ENCODE results near the gene ARL14EPL. TPM values are rescaled to one million over a fixed set of nuclear protein-coding genes. Genes with fewer than 3 reads are reported as not detected.

Gene ARL14EPL
- total RNA-seq, 1 donor from 2014 or later = not detected

GRCh38 chr5:116013207-116013785 is 19.0 kb upstream of the ARL14EPL start:
- Histone ChIP-seq H3K27me3 (ENCODE audit: control insufficient read depth in 3 of 3, insufficient read depth in 3 of 3, low read length in 3 of 3) (no peaks in the 10 kb centered on the region), H3K9ac (ENCODE audit: low read depth in 1 of 3, low read length in 3 of 3) (no peak overlapping the region), H3K36me3 (ENCODE audit: control insufficient read depth in 3 of 3, insufficient read depth in 3 of 3, low read length in 3 of 3) (no peaks in the 10 kb centered on the region), H3K9me3 (ENCODE audit: control insufficient read depth in 3 of 3, low read length in 3 of 3) (no peaks in the 10 kb centered on the region), H3K4me1 (ENCODE audit: control insufficient read depth in 3 of 3, insufficient read depth in 3 of 3, low read length in 3 of 3) (no peaks in the 10 kb centered on the region), H3K4me3 (ENCODE audit: low read length in 3 of 3) (no peak overlapping the region), H3K27ac (ENCODE audit: low read depth, low read length) (no peak overlapping the region)

- H3K27ac ChIP-seq (ENCODE audit: low read depth, low read length) = no peak overlapping the region
- H3K36me3 ChIP-seq (ENCODE audit: control insufficient read depth in 3 of 3, insufficient read depth in 3 of 3, low read length in 3 of 3) = no peaks in the 10 kb centered on the region
- no peaks in the 10 kb centered on the region for H3K9me3 ChIP-seq (ENCODE audit: control insufficient read depth in 3 of 3, low read length in 3 of 3)
- no peaks in the 10 kb centered on the region for H3K4me1 ChIP-seq (ENCODE audit: control insufficient read depth in 3 of 3, insufficient read depth in 3 of 3, low read length in 3 of 3)
- H3K27me3 ChIP-seq (ENCODE audit: control insufficient read depth in 3 of 3, insufficient read depth in 3 of 3, low read length in 3 of 3) = no peaks in the 10 kb centered on the region
- H3K9ac ChIP-seq (ENCODE audit: low read depth in 1 of 3, low read length in 3 of 3) = no peak overlapping the region
- H3K4me3 ChIP-seq (ENCODE audit: low read length in 3 of 3) = no peak overlapping the region
Observed at GRCh38 chr5:116013936-116014335, 18.3 kb upstream of the ARL14EPL start.

- Histone ChIP-seq H3K36me3 (ENCODE audit: control insufficient read depth in 3 of 3, insufficient read depth in 3 of 3, low read length in 3 of 3) (no peaks in the 10 kb centered on the region), H3K9me3 (ENCODE audit: control insufficient read depth in 3 of 3, low read length in 3 of 3) (no peaks in the 10 kb centered on the region), H3K27me3 (ENCODE audit: control insufficient read depth in 3 of 3, insufficient read depth in 3 of 3, low read length in 3 of 3) (no peaks in the 10 kb centered on the region), H3K4me3 (ENCODE audit: low read length in 3 of 3) (no peak overlapping the region), H3K9ac (ENCODE audit: low read depth in 1 of 3, low read length in 3 of 3) (no peak overlapping the region), H3K4me1 (ENCODE audit: control insufficient read depth in 3 of 3, insufficient read depth in 3 of 3, low read length in 3 of 3) (no peaks in the 10 kb centered on the region), H3K27ac (ENCODE audit: low read depth, low read length) (no peak overlapping the region)
Observed at GRCh38 chr5:116023619-116024018, 8.7 kb upstream of the ARL14EPL start.

GRCh38 chr5:116025866-116026265 is 6.4 kb upstream of the ARL14EPL start:
- Histone ChIP-seq H3K27me3 (ENCODE audit: control insufficient read depth in 3 of 3, insufficient read depth in 3 of 3, low read length in 3 of 3) (no peaks in the 10 kb centered on the region), H3K9me3 (ENCODE audit: control insufficient read depth in 3 of 3, low read length in 3 of 3) (no peaks in the 10 kb centered on the region), H3K9ac (ENCODE audit: low read depth in 1 of 3, low read length in 3 of 3) (no peak overlapping the region)

GRCh38 chr5:116032991-116033390 is 719 bp downstream of the ARL14EPL start:
- Histone ChIP-seq H3K27ac (ENCODE audit: low read depth, low read length) (no peak overlapping the region), H3K36me3 (ENCODE audit: control insufficient read depth in 3 of 3, insufficient read depth in 3 of 3, low read length in 3 of 3) (no peaks in the 10 kb centered on the region), H3K27me3 (ENCODE audit: control insufficient read depth in 3 of 3, insufficient read depth in 3 of 3, low read length in 3 of 3) (no peaks in the 10 kb centered on the region), H3K4me1 (ENCODE audit: control insufficient read depth in 3 of 3, insufficient read depth in 3 of 3, low read length in 3 of 3) (no peaks in the 10 kb centered on the region), H3K9ac (ENCODE audit: low read depth in 1 of 3, low read length in 3 of 3) (no peak overlapping the region), H3K9me3 (ENCODE audit: control insufficient read depth in 3 of 3, low read length in 3 of 3) (no peaks in the 10 kb centered on the region), H3K4me3 (ENCODE audit: low read length in 3 of 3) (no peak overlapping the region)

More at GRCh38 chr5:116025866-116026265, 6.4 kb upstream of the ARL14EPL start:
- no peaks in the 10 kb centered on the region for H3K36me3 ChIP-seq (ENCODE audit: control insufficient read depth in 3 of 3, insufficient read depth in 3 of 3, low read length in 3 of 3)
- no peak overlapping the region for H3K4me3 ChIP-seq (ENCODE audit: low read length in 3 of 3)
- H3K27ac ChIP-seq (ENCODE audit: low read depth, low read length) = no peak overlapping the region
- no peaks in the 10 kb centered on the region for H3K4me1 ChIP-seq (ENCODE audit: control insufficient read depth in 3 of 3, insufficient read depth in 3 of 3, low read length in 3 of 3)

- no peak overlapping the region for H3K4me3 ChIP-seq (ENCODE audit: low read length in 3 of 3)
- no peak overlapping the region for H3K9ac ChIP-seq (ENCODE audit: low read depth in 1 of 3, low read length in 3 of 3)
- H3K4me1 ChIP-seq (ENCODE audit: control insufficient read depth in 3 of 3, insufficient read depth in 3 of 3, low read length in 3 of 3) = no peaks in the 10 kb centered on the region
- H3K36me3 ChIP-seq (ENCODE audit: control insufficient read depth in 3 of 3, insufficient read depth in 3 of 3, low read length in 3 of 3) = no peaks in the 10 kb centered on the region
- H3K27me3 ChIP-seq (ENCODE audit: control insufficient read depth in 3 of 3, insufficient read depth in 3 of 3, low read length in 3 of 3) = peaks cover 0 to 2% (median 0%) of the 10 kb centered on the region in 3 donors
- H3K9me3 ChIP-seq (ENCODE audit: control insufficient read depth in 3 of 3, low read length in 3 of 3) = no peaks in the 10 kb centered on the region
- H3K27ac ChIP-seq (ENCODE audit: low read depth, low read length) = no peak overlapping the region
Observed at GRCh38 chr5:116035123-116035522, 2.9 kb downstream of the ARL14EPL start.

GRCh38 chr5:116037236-116037822 is 5.1 kb downstream of the ARL14EPL start:
- no peak overlapping the region for H3K4me3 ChIP-seq (ENCODE audit: low read length in 3 of 3)
- peaks cover 0 to 2% (median 0%) of the 10 kb centered on the region in 3 donors for H3K27me3 ChIP-seq (ENCODE audit: control insufficient read depth in 3 of 3, insufficient read depth in 3 of 3, low read length in 3 of 3)
- H3K9ac ChIP-seq (ENCODE audit: low read depth in 1 of 3, low read length in 3 of 3) = no peak overlapping the region
- no peak overlapping the region for H3K27ac ChIP-seq (ENCODE audit: low read depth, low read length)
- no peaks in the 10 kb centered on the region for H3K36me3 ChIP-seq (ENCODE audit: control insufficient read depth in 3 of 3, insufficient read depth in 3 of 3, low read length in 3 of 3)
- H3K4me1 ChIP-seq (ENCODE audit: control insufficient read depth in 3 of 3, insufficient read depth in 3 of 3, low read length in 3 of 3) = no peaks in the 10 kb centered on the region
- no peaks in the 10 kb centered on the region for H3K9me3 ChIP-seq (ENCODE audit: control insufficient read depth in 3 of 3, low read length in 3 of 3)

GRCh38 chr5:116038817-116039216 is 6.5 kb downstream of the ARL14EPL start:
- Histone ChIP-seq H3K27ac (ENCODE audit: low read depth, low read length) (no peak overlapping the region), H3K9ac (ENCODE audit: low read depth in 1 of 3, low read length in 3 of 3) (no peak overlapping the region), H3K36me3 (ENCODE audit: control insufficient read depth in 3 of 3, insufficient read depth in 3 of 3, low read length in 3 of 3) (no peaks in the 10 kb centered on the region), H3K27me3 (ENCODE audit: control insufficient read depth in 3 of 3, insufficient read depth in 3 of 3, low read length in 3 of 3) (peaks cover 0 to 2% (median 0%) of the 10 kb centered on the region in 3 donors), H3K4me1 (ENCODE audit: control insufficient read depth in 3 of 3, insufficient read depth in 3 of 3, low read length in 3 of 3) (no peaks in the 10 kb centered on the region), H3K4me3 (ENCODE audit: low read length in 3 of 3) (no peak overlapping the region), H3K9me3 (ENCODE audit: control insufficient read depth in 3 of 3, low read length in 3 of 3) (no peaks in the 10 kb centered on the region)

GRCh38 chr5:116042375-116042774 is 10.1 kb downstream of the ARL14EPL start:
- Histone ChIP-seq H3K36me3 (ENCODE audit: control insufficient read depth in 3 of 3, insufficient read depth in 3 of 3, low read length in 3 of 3) (no peaks in the 10 kb centered on the region), H3K4me3 (ENCODE audit: low read length in 3 of 3) (no peak overlapping the region), H3K4me1 (ENCODE audit: control insufficient read depth in 3 of 3, insufficient read depth in 3 of 3, low read length in 3 of 3) (no peaks in the 10 kb centered on the region), H3K27me3 (ENCODE audit: control insufficient read depth in 3 of 3, insufficient read depth in 3 of 3, low read length in 3 of 3) (peaks cover 0 to 2% (median 0%) of the 10 kb centered on the region in 3 donors), H3K9ac (ENCODE audit: low read depth in 1 of 3, low read length in 3 of 3) (no peak overlapping the region), H3K27ac (ENCODE audit: low read depth, low read length) (no peak overlapping the region), H3K9me3 (ENCODE audit: control insufficient read depth in 3 of 3, low read length in 3 of 3) (no peaks in the 10 kb centered on the region)

GRCh38 chr5:116044073-116044472 is 11.8 kb downstream of the ARL14EPL start:
- no peak overlapping the region for H3K4me3 ChIP-seq (ENCODE audit: low read length in 3 of 3)
- no peak overlapping the region for H3K27ac ChIP-seq (ENCODE audit: low read depth, low read length)
- peaks cover 0 to 1% (median 0%) of the 10 kb centered on the region in 3 donors for H3K27me3 ChIP-seq (ENCODE audit: control insufficient read depth in 3 of 3, insufficient read depth in 3 of 3, low read length in 3 of 3)
- no peaks in the 10 kb centered on the region for H3K36me3 ChIP-seq (ENCODE audit: control insufficient read depth in 3 of 3, insufficient read depth in 3 of 3, low read length in 3 of 3)
- no peaks in the 10 kb centered on the region for H3K9me3 ChIP-seq (ENCODE audit: control insufficient read depth in 3 of 3, low read length in 3 of 3)
- no peak overlapping the region for H3K9ac ChIP-seq (ENCODE audit: low read depth in 1 of 3, low read length in 3 of 3)
- H3K4me1 ChIP-seq (ENCODE audit: control insufficient read depth in 3 of 3, insufficient read depth in 3 of 3, low read length in 3 of 3) = no peaks in the 10 kb centered on the region

Data from skeletal muscle tissue (tissue), 4 donors.